GM18870 (cell line): ENCODE data around the gene SLC39A8.
A peak's percentile ranks its signal among the peaks of the same experiment; 100 is the strongest.
"Not testable (repeated sequence)": the region's sequence is repeated elsewhere in the genome, so short reads cannot be mapped to it uniquely, and the experiment has no call there.

Source experiments
- ATAC-seq: cut with Tn5 transposase; IDR thresholded peaks from one replicate; pipeline ENCODE4 v1.9.1; 2021; ENCODE audit warnings: moderate library complexity; ENCODE audit not compliant: unreplicated experiment

SLC39A8 gene

DNA sequence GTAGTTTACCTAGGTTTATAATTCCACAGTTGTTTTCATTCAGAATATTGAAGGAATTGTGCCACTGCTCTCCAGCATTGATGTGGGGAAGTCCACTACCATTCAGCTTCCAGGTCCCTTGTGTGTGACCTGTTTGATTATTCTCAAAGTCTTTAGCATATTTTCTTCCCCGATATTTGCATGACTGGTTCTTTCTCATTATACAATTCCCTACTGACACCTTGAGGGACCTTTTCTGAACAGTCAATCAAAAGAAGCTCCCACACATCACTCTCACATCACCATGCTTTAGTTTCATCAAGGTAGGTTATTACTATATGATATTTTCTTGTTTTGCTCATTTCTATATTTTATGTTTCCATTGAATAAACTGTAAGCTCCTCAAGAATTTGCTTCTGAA is 44.1 kb downstream of the SLC39A8 start:
- ATAC-seq = no peak

DNA sequence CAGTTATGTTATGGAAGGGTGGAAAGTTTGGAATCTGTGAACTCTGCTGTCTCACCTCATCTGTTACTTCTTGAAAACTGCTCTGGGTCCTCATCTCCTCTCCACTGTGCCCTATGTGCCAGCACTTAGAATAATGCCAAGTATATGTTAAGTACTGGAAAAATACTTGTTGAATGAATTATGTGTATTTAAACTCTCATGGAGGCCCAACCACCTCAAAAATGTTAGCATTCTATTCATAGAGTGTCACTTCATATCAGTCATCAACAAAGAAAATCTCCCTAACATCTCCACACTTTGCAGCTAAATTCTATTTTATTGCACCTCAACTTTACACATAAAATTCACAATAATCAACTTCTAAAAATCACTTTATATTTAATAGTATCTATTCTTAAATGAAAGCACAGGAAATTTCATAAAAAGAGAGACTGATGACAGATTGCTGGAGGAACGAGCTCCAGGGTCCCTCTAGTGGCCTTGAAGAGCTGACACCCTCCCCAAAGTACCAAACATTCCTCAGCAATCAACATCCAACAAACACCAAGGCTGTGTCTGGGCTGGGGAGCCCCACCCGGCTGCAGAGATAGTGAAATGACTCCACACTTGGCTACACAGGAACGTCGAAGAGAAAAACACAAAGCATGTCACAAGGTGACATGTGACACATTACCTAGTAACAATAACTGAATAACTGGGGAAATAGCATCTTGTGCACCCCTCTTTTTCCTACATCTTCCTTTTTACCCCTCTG is 45.8 kb downstream of the SLC39A8 start:
- ATAC-seq = peak; percentile 88

DNA sequence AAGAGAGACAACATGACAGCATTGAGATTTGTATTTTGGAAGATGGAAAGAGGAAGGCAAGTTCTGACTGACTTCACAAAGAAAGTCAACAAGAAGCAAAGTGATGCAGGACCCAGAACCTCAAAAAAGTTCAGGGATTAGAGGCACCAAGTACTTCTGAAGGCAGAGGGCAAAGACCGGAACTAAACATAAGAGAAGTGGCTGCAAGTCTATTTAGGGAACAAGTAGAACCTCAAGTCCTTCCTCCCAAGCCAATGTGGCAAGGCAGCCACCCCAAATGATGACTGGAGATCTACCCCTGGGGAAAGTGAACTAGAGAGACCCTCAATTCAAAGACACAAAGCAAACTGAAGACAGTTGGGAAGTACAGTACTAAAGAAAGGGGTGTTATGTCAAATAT is 46.6 kb downstream of the SLC39A8 start:
- ATAC-seq = no peak

DNA sequence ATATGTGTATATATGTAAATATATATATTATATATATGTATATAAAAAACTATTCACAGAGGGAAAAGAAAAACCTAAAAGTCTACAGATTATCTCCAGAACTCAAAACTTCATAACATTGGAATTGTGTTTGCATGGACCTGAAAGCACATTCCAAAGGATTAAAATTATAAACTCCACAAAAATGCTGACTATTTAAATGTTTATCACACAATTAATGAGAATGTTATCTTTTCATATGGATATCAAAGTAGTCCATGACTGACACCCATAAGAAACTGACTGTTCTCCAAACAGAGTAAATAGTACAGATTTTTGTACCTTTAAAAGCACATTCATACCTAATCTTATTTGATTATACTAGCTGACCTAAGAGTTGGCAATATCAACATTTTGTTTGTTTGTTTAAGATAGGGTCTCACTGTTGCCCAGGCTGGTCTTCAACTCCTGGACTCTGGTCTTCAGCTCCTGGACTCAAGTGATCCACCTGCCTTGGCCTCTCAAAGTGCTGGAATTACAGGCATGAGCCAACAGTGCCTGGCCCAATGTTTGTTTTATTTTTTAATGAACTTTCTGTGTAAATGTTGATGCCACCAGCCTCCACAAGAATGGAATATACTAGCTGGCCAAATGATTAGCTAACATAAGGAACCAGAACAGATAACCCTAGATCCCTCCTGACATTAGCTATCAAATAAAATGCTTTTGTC is 50.0 kb downstream of the SLC39A8 start:
- no peak for ATAC-seq

DNA sequence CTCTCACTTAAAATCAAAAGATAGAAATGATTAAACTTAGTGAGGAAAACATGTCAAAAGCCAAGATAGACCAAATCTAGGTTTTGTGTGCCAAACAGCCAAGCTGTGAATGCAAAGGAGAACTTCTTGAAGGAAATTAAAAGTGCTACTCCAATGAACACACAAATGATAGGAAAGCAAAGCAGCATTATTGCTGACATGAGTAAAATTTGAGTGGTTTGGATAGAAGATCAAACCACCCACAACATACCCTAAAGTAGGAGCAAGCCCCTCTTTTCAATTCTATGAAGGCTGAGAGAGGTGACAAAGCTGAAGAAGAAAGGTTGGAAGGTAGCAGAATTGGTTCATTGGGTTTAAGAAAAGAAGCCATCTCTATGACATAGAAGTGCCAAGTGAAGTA is 56.8 kb downstream of the SLC39A8 start:
- ATAC-seq = no peak

DNA sequence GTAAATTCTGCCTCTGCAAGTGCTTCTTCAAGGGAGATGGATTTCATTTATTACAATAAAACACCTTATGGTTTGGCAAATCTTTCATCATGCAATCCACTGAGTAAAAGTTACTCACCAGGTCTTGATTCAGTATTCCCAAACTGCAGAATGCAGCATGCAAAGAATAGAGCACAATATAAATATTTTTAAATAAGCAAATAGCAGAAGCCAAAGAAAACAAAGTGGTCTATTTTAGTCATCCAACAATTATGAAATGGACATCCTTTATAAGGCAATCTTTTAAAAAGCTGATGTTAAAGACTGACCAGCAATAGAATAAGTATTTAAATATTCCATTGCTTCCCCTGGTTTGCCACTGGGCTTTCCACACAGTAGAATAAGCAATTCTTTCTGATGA is 59.5 kb downstream of the SLC39A8 start:
- no peak for ATAC-seq

DNA sequence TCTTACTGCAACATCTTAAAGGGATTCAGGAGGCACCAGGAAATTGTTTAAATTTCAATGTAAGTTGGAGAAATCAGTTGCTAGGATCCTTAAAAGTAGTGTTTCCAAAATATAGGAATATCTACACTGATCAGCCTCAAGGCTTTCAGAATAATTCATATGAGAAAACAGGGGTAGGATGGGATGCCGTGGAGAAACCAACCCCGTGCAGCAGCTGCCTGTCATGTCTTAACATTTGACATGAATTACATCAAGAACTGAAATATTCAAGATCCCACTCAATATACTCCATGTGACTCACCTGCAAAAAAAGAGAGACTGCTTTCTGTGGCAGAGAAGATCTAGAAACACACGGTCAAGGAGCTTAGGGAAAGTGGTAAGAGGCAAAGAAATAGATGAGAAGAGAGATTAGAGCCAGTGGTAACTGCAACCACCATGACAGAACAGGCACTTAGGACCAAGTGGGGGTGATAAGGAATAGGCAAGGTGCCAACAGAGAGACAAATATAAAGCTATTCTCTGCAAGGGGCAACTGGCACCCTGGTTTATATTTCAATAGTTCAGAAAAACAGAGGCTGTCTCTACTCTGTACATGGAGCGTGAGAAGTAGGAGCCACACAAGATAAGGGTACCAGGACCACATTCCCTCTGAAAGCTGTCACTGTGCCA is 64.0 kb downstream of the SLC39A8 start:
- no peak for ATAC-seq

DNA sequence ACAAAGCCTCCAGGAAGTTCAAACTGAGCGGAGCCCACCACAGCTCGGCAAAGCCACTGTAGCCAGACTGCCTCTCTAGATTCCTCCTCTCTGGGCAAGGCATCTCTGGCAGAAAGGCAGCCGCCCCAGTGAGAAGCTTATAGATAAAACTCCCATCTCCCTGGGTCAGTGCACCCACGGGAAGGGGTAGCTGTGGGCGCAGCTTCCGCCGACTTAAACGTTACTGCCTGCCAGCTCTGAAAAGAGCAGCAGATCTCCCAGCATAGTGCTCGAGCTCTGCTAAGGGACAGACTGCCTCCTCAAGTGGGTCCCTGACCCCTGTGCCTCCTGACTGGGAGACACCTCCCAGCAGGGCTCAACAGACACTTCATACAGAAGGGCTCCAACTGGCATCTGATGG is 72.0 kb downstream of the SLC39A8 start:
- not testable (repeated sequence) for ATAC-seq

DNA sequence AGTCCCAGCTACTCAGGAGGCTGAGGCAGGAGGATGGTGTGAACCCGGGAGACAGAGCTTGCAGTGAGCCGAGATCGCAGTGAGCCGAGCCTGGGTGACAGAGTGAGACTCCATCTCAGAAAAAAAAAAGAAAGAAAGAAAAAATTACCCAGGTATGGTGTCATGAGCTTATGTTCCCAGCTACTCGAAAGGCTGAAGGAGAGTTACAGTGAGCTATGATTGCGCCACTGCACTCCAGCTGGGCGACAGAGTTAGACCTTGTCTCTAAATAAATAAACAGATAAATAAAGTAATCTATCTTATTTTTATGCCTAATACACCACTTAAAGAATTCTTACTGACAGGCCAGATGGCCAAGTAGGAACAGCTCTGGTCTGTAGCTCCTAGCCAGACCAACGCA is 73.0 kb downstream of the SLC39A8 start:
- ATAC-seq = no peak

DNA sequence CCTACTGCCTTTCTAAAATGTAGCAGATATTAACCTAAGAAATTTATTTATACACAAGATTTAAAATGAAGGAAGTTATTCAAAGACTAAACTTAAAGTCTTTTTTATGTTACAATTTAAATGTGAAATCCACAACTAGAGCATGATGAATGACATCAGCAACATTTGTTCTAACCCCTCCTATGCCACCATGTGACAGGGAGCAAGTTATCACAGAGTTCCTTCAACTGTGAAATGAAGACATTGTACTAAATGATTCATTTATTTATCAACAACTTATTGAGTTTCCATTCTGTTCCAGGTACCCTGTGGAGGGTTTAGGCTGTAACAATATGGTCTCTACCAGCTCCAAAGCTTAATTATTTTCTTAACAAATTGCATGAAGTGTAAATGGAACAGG is 76.9 kb downstream of the SLC39A8 start:
- no peak for ATAC-seq

DNA sequence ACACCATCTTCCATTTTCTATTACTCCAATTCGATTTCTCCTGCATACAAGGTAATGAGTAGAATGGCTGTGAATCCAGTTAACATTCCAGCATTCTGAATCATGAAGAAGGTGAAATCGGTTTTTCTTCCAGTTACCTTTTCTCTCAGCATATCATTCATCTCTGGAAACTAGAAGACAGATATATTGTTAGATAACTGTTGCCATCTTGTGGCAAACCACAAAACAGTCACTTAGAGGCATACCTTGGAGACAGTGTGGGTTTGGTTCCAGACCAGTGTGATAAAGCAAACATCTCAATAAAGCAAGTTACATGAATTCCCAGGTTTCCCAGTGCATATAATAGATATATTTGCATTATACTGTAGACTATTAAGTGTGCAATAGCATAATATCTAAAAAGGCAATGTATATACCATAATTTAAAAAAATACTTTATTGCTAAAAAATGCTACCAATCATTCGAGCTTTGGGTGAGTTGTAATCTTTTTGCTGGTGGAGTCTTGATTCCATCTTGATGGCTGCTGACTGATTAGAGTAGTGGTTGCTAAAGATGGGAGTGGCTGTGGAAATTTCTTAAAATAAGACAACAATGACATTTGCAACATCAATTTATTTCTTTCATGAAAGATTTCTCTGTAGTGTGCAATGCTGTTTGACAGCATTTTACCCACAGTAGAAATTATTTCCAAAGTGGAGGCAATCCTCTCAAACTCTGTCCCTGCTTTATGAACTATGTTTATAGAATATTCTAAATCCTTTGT is 82.1 kb downstream of the SLC39A8 start:
- peak; percentile 96 for ATAC-seq

DNA sequence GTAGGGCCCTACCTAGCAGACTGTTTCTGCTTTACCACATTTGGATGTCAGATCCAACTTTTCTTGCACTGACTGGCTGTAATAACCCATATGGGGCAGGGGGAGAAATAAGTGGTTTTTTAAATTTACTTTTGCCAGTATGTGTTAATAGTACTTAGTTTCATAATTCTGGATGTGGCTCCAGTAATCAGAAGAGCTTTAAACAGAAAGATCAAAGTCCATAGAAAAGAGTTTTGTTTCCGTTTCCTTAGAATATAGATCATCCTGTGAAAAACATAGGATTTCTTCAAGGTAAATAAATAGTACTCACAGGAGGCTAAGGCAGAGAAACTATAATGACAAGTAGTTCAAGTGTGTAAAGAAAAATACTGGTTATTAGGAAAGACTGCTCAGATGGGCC is 85.6 kb downstream of the SLC39A8 start:
- ATAC-seq = no peak

DNA sequence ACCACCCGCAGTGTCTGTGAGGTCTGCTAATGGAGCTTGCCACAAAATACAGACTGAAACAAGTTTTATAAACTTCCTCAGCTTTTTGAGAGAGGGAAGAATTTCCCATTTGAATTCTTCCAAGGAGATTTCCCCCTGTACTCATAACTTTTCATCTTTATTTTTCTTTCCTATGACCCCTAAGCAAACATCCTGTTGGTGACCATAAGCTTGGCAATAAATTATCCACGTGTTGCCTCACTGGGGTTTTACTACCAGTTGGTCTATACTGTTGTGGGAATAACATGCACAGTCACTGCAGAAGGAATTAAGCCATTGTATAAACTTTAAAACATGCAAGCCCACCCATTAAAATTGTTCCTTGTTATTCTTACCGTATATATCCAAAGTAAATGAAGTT is 86.2 kb downstream of the SLC39A8 start:
- ATAC-seq = no peak

DNA sequence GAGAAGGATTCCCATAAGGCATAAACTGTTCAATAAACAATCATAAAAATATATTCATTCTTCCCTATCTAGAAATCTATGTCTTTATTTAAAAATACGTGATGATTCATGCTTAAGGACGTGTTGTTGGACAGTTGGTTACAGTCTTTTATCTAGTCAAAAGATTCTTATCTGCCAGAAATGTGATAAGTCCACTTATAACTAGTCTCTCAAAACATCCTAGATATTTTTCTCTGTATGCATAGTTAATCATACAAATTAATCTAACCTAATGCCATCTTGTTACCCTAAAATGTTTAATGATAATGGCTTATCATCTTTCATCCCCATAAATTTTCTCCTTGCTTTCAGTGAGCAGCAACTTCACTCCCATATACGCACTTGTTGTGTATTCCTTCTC is 89.0 kb downstream of the SLC39A8 start:
- no peak for ATAC-seq

DNA sequence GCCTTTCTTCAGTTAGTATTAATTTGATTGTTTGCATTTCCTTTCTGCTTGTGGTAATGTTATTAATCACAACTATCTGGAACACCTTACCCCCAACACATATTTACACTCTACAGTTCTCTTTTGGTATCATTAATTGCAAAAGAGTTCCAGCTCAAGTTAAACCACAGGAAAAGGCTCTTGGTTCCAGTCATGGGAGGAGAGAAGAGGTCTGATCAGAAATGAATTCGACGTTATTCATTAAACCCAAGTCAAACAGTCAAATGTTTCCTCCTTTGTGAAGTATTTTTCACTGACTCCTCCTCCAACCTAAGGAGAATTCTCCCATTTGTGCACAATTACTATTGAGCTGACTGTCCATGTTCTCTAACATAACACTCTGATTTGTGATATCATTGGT is 91.4 kb downstream of the SLC39A8 start:
- no peak for ATAC-seq

DNA sequence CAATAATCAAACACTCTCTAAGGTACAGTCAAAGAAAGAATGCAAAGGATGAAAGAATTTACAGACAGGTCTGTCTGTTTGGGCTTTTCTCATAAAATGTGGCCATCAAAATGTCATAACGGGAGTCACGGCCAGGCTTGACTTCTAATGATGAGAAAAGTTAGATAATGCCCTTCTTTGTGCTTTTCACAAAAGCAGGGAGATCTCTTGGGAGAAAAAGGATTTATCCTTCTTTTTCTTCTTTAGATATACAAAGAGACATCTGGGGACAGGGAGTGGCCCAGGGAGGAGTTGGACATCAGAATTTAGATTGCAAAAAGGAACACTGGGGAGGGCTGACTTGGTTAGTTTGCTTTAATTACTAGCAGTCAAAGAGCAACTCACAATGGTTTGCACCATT is 93.1 kb downstream of the SLC39A8 start:
- ATAC-seq = no peak

DNA sequence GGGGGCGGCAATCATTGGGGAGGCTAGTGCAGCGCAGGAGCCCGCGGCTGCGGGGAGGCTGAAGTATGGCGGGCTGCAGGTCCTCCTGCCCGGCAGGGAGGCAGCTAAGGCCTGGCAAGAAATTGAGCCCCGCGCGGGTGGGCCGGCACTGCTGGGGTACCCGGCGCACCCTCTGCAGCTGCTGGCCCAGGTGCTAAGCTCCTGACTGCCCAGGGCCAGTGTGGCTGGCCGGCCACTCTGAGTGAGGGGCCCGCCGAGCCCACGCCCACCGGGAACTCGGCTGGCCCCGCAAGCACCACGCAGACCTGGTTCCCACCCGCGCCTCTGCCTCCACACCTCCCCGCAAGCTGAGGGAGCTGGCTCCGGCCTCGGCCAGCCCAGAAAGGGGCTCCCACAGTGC is 94.9 kb downstream of the SLC39A8 start:
- no peak for ATAC-seq

DNA sequence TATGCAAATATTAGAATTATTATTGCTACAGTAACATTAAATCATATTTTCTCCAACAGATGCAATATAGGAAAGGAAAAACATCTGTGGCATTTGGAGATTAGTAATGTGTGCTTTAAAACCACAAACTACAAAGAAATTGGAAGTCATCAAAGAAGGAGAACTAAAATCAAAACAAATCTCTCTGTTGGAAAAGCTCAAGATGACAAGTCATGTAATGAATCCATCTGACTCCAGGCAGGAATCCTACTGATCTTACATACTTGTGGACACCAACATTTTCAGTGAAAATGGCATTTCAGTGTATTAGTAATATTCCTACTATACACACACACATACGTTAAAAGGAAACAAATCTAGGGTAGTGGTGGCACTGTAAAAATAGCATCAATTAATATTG is 98.2 kb downstream of the SLC39A8 start:
- no peak for ATAC-seq

DNA sequence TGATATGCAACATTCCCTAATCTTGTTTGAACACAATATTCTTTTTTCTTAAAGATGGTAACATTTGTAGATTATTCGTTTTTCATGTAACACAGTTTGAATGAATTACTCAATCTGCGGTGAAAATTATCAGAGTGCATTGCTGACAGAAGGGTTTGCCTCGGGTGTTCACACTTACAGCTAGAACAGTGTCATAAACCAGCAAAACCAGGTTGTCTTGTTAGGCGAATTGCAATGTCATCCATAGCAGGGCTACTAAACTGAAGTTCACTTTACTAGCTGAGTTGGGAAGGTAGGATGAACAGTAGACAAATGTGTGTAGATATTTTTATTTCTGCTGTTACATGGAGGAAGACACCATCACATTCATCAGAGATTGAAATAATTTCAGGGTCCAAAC is 98.9 kb downstream of the SLC39A8 start:
- ATAC-seq = no peak

DNA sequence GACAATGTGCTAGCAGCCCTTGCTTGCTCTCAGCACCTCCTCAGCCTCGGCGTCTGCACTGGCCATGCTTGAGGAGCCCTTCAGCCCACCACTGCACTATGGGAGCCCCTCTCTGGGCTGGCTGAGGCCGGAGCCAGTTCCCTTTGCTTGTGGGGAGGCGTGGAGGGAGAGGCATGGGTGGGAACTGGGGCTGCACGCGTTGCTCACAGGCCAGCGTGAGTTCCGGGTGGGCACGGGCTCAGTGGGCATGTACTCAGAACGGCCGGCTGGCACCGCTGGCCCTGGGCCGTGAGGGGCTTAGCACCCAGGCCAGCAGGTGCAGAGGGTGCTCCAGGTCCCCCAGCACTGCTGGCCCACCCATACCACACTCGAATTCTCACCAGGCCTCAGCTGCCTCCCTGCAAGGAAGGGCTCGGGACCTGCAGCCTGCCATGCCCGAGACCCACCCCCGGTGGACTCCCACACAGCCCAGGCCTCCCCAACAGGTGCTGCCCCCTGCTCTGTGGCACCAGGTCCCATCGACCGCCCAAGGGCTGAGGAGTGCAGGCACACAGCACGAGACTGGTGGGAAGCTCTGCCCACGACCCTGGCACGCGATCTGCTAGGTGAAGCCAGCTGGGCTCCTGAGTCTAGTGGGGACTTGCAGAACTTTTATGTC is 100.3 kb downstream of the SLC39A8 start:
- no peak for ATAC-seq

DNA sequence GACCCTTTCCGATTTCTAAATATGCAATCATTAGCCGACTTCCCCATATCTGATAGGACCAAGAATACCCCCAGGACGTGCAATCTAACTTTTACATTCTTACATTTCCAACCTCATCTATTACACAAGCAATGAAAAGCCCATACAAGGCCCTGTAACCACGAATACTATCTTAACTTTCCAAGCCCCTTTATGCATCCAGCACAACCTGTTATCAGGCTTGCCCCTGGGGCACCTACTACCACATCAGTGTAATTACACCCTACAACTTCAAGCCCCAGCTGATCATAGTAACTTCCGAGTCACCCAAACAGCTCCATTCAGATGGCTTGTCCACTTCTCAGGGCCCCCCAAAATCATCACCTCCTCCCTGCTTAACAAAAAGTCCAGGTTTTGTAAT is 102.0 kb downstream of the SLC39A8 start:
- ATAC-seq = not testable (repeated sequence)
